ENCODE measurements around the gene DYNLT3.

The DYNLT3 gene

GRCh38 chrX:37824491-37825214 is 22.7 kb downstream of the DYNLT3 start:
- TF ChIP-seq PAX5 (IDR thresholded peaks at IDR 0.05; ENCODE audit: insufficient read depth, low read length, severe bottlenecking) (no peak), SPI1 (IDR thresholded peaks at IDR 0.05; ENCODE audit: low read depth, low read length) (no peak), POU2F2 (IDR thresholded peaks at IDR 0.05; ENCODE audit: low read depth, low read length) (no peak), POLR2A (IDR thresholded peaks at IDR 0.05; ENCODE audit: low read depth, low read length) (no peak), POLR2AphosphoS5 (IDR thresholded peaks at IDR 0.05; ENCODE audit: low read depth, low read length) (no peak), TAF1 (IDR thresholded peaks at IDR 0.05; ENCODE audit: low read depth, low read length) (no peak)
- no peak for DNase-seq (ENCODE audit: insufficient read length, low spot score)
- no peak for FAIRE-seq

GRCh38 chrX:37820646-37821045 is 26.7 kb downstream of the DYNLT3 start:
- no peak for DNase-seq (ENCODE audit: insufficient read length, low spot score)
- TF ChIP-seq SPI1 (IDR thresholded peaks at IDR 0.05; ENCODE audit: low read depth, low read length): no peak
- TF ChIP-seq POLR2AphosphoS5 (IDR thresholded peaks at IDR 0.05; ENCODE audit: low read depth, low read length): no peak
- no peak for TF ChIP-seq POLR2A (IDR thresholded peaks at IDR 0.05; ENCODE audit: low read depth, low read length)
- no peak for TF ChIP-seq POU2F2 (IDR thresholded peaks at IDR 0.05; ENCODE audit: low read depth, low read length)
- no peak for TF ChIP-seq PAX5 (IDR thresholded peaks at IDR 0.05; ENCODE audit: insufficient read depth, low read length, severe bottlenecking)
- TF ChIP-seq TAF1 (IDR thresholded peaks at IDR 0.05; ENCODE audit: low read depth, low read length): no peak
- no peak for FAIRE-seq

- DNase-seq (ENCODE audit: insufficient read length, low spot score): no peak
- peak; percentile 91 for FAIRE-seq
- TF ChIP-seq SPI1 (IDR thresholded peaks at IDR 0.05; ENCODE audit: low read depth, low read length) (peak; percentile 87), PAX5 (IDR thresholded peaks at IDR 0.05; ENCODE audit: insufficient read depth, low read length, severe bottlenecking) (no peak)
Measured at GRCh38 chrX:37818031-37818430, 29.3 kb downstream of the DYNLT3 start.

- DNase-seq (ENCODE audit: insufficient read length, low spot score) (no peak), FAIRE-seq (no peak)
- TF ChIP-seq TAF1 (IDR thresholded peaks at IDR 0.05; ENCODE audit: low read depth, low read length) (no peak), POLR2AphosphoS5 (IDR thresholded peaks at IDR 0.05; ENCODE audit: low read depth, low read length) (no peak), POLR2A (IDR thresholded peaks at IDR 0.05; ENCODE audit: low read depth, low read length) (no peak), POU2F2 (IDR thresholded peaks at IDR 0.05; ENCODE audit: low read depth, low read length) (no peak), SPI1 (IDR thresholded peaks at IDR 0.05; ENCODE audit: low read depth, low read length) (no peak), PAX5 (IDR thresholded peaks at IDR 0.05; ENCODE audit: insufficient read depth, low read length, severe bottlenecking) (no peak)
Measured at GRCh38 chrX:37817579-37817978, 29.8 kb downstream of the DYNLT3 start.

GRCh38 chrX:37817176-37817575 is 30.2 kb downstream of the DYNLT3 start:
- DNase-seq (ENCODE audit: insufficient read length, low spot score) (no peak), FAIRE-seq (peak; percentile 88)
- TF ChIP-seq SPI1 (IDR thresholded peaks at IDR 0.05; ENCODE audit: low read depth, low read length): no peak
- no peak for TF ChIP-seq POLR2AphosphoS5 (IDR thresholded peaks at IDR 0.05; ENCODE audit: low read depth, low read length)
- TF ChIP-seq POLR2A (IDR thresholded peaks at IDR 0.05; ENCODE audit: low read depth, low read length): no peak
- no peak for TF ChIP-seq TAF1 (IDR thresholded peaks at IDR 0.05; ENCODE audit: low read depth, low read length)
- no peak for TF ChIP-seq POU2F2 (IDR thresholded peaks at IDR 0.05; ENCODE audit: low read depth, low read length)
- no peak for TF ChIP-seq PAX5 (IDR thresholded peaks at IDR 0.05; ENCODE audit: insufficient read depth, low read length, severe bottlenecking)

- FAIRE-seq (no peak), DNase-seq (ENCODE audit: insufficient read length, low spot score) (no peak)
- 0 out of 2 replicates have a peak, but pooled peaks have one; percentile 2 for TF ChIP-seq POLR2A (IDR thresholded peaks at IDR 0.05; ENCODE audit: low read depth, low read length)
- TF ChIP-seq POLR2AphosphoS5 (IDR thresholded peaks at IDR 0.05; ENCODE audit: low read depth, low read length): no peak
- TF ChIP-seq PAX5 (IDR thresholded peaks at IDR 0.05; ENCODE audit: insufficient read depth, low read length, severe bottlenecking): no peak
- TF ChIP-seq POU2F2 (IDR thresholded peaks at IDR 0.05; ENCODE audit: low read depth, low read length): no peak
- no peak for TF ChIP-seq TAF1 (IDR thresholded peaks at IDR 0.05; ENCODE audit: low read depth, low read length)
- no peak for TF ChIP-seq SPI1 (IDR thresholded peaks at IDR 0.05; ENCODE audit: low read depth, low read length)
Measured at GRCh38 chrX:37816766-37817165, 30.6 kb downstream of the DYNLT3 start.

- peak; percentile 71 for FAIRE-seq
- TF ChIP-seq POU2F2 (IDR thresholded peaks at IDR 0.05; ENCODE audit: low read depth, low read length) (no peak), POLR2AphosphoS5 (IDR thresholded peaks at IDR 0.05; ENCODE audit: low read depth, low read length) (no peak), POLR2A (IDR thresholded peaks at IDR 0.05; ENCODE audit: low read depth, low read length) (no peak), TAF1 (IDR thresholded peaks at IDR 0.05; ENCODE audit: low read depth, low read length) (no peak), SPI1 (IDR thresholded peaks at IDR 0.05; ENCODE audit: low read depth, low read length) (peak; percentile 72), PAX5 (IDR thresholded peaks at IDR 0.05; ENCODE audit: insufficient read depth, low read length, severe bottlenecking) (no peak)
- no peak for DNase-seq (ENCODE audit: insufficient read length, low spot score)
Measured at GRCh38 chrX:37815366-37815765, 32.0 kb downstream of the DYNLT3 start.

- FAIRE-seq: peak; percentile 83
- no peak for DNase-seq (ENCODE audit: insufficient read length, low spot score)
- TF ChIP-seq POLR2AphosphoS5 (IDR thresholded peaks at IDR 0.05; ENCODE audit: low read depth, low read length) (no peak), POU2F2 (IDR thresholded peaks at IDR 0.05; ENCODE audit: low read depth, low read length) (no peak), SPI1 (IDR thresholded peaks at IDR 0.05; ENCODE audit: low read depth, low read length) (no peak), PAX5 (IDR thresholded peaks at IDR 0.05; ENCODE audit: insufficient read depth, low read length, severe bottlenecking) (no peak), TAF1 (IDR thresholded peaks at IDR 0.05; ENCODE audit: low read depth, low read length) (no peak), POLR2A (IDR thresholded peaks at IDR 0.05; ENCODE audit: low read depth, low read length) (no peak)
Measured at GRCh38 chrX:37813570-37813969, 33.8 kb downstream of the DYNLT3 start.

- no peak for TF ChIP-seq POLR2AphosphoS5 (IDR thresholded peaks at IDR 0.05; ENCODE audit: low read depth, low read length)
- TF ChIP-seq POU2F2 (IDR thresholded peaks at IDR 0.05; ENCODE audit: low read depth, low read length): no peak
- TF ChIP-seq SPI1 (IDR thresholded peaks at IDR 0.05; ENCODE audit: low read depth, low read length): no peak
- no peak for TF ChIP-seq POLR2A (IDR thresholded peaks at IDR 0.05; ENCODE audit: low read depth, low read length)
- TF ChIP-seq TAF1 (IDR thresholded peaks at IDR 0.05; ENCODE audit: low read depth, low read length): no peak
- no peak for TF ChIP-seq PAX5 (IDR thresholded peaks at IDR 0.05; ENCODE audit: insufficient read depth, low read length, severe bottlenecking)
- FAIRE-seq: peak; percentile 16
- DNase-seq (ENCODE audit: insufficient read length, low spot score): no peak
Measured at GRCh38 chrX:37812110-37812509, 35.3 kb downstream of the DYNLT3 start.

Measured in GM12891 (cell line).